Heart right ventricle (tissue), 16 donors: ENCODE data around the gene DGUOK. TPM values are rescaled to one million over a fixed set of nuclear protein-coding genes. Genes with fewer than 3 reads are reported as not detected.

Experiments
- ATAC-seq, 8 donors: fragments of 200-7000 bp; cut with Tn5 transposase; one replicate each; pipeline ENCODE4 v1.9.1; 2020; ENCODE audit warnings: mild to moderate bottlenecking in 8 of 8, moderate library complexity in 8 of 8, moderate number of reproducible peaks in 1 of 8
- DNase-seq, 2 donors: peaks; one replicate each; pipeline ENCODE4 v3.0.0-alpha.2; 2020
- H3K27ac ChIP-seq, 10 donors: fragments of 200-600 bp; sonication (generic) in 2 of 10; one replicate each; pipeline versions ENCODE4 v1.5.0 to v1.8.0; 2020 to 2022; ENCODE audit warnings: mild to moderate bottlenecking in 3 of 10
- H3K27me3 ChIP-seq, 7 donors: fragments of 200-600 bp; one replicate each; pipeline ENCODE4 v1.8.0; 2021 to 2022; ENCODE audit warnings: mild to moderate bottlenecking in 2 of 7
- H3K36me3 ChIP-seq, 9 donors: fragments of 200-600 bp; sonication (generic) in 1 of 9; one replicate each; pipeline versions ENCODE4 v1.5.0 to v1.8.0; 2020 to 2022; ENCODE audit warnings: mild to moderate bottlenecking in 2 of 9
- H3K4me1 ChIP-seq, 9 donors: fragments of 200-600 bp; sonication (generic) in 1 of 9; one replicate each; pipeline versions ENCODE4 v1.5.0 to v1.8.0; 2020 to 2022; ENCODE audit warnings: mild to moderate bottlenecking in 4 of 9
- H3K4me3 ChIP-seq, 10 donors: fragments of 200-600 bp; sonication (generic) in 2 of 10; one replicate each; pipeline versions ENCODE4 v1.5.0 to v1.8.0; 2020 to 2022; ENCODE audit warnings: mild to moderate bottlenecking in 7 of 10, moderate library complexity in 2 of 10
- H3K9me3 ChIP-seq, 11 donors: fragments of 200-600 bp in 10 of 11; sonication (generic) in 2 of 11; one replicate each; pipeline versions ENCODE4 v1.5.0 to v1.8.0; 2013 to 2022; ENCODE audit warnings: mild to moderate bottlenecking in 2 of 11, control low read depth in 1 of 11, moderate library complexity in 1 of 11
- CTCF ChIP-seq, 9 donors: fragments of 200-600 bp; sonication (generic) in 2 of 9; IDR thresholded peaks; one replicate each; pipeline versions ENCODE4 v1.5.0 to v1.8.0; 2021 to 2022; ENCODE audit warnings: antibody characterized with exemption in 9 of 9, mild to moderate bottlenecking in 5 of 9, moderate library complexity in 1 of 9
- WGBS, 2 donors: extraction: QIAGEN DNeasy Blood & Tissue Kit; methylation state at CpG; one replicate each; pipeline ENCODE4 v1.1.7; 2013; ENCODE audit warnings: inconsistent platforms in 1 of 2; 5-methylcytosine and 5-hydroxymethylcytosine counted together
- intact Hi-C, 10 donors: fragments of 100-400 bp; cut with DNase I; formaldehyde crosslinking; loops; one replicate each; pipeline versions ENCODE4 v1.11.1 to v1.14.2; 2022
- polyA plus RNA-seq, 2 donors: library from polyadenylated mRNA; stranded (reverse); fragments of 200-250 nt; gene quantifications; one replicate each; pipeline ENCODE4 v1.2.3, GENCODE V29; 2013
- total RNA-seq, 10 donors: library from RNA; stranded (reverse); fragmentation: NEBNext Ultra II Directional in 3 of 10; extraction: Animal tissue kit (Norgen Biotek cat#: 25700) in 3 of 10; gene quantifications; one replicate each; pipeline versions ENCODE4 v1.2.1 to v1.2.4, GENCODE V29; 2021 to 2023
- donor health status: Arrhythmogenic right ventricular cardiomyopathy.
- donor health status: ischemic (EF 13 %, LVEDD 7.1; RV severe dilation, severe dysfunction).
- donor health status: healthy with polysubstance abuse.
- donor health status: DM: no; HTN: yes; CAD: no.
- donor health status: DM: no; HTN: no; CAD: no.
- donor health status: ischemic (EF 25% LVEDD 6.9; RV normal size, moderate dysfunction).
- donor health status: ischemic (EF 25% LVEDD 5.7; RV mildly dilated, moderate dysfunction).
- donor health status: healthy.
- donor health status: DM: yes; HTN: yes; CAD: no.
- donor health status: Ischemic cardiomyopathy.
- donor health status: ischemic (EF 35%, LVEDD 5.7; RV mildly dilated, moderate dysfunction).
- donor health status: nonischemic (EF 11% LVEDD 7.7; RV severe dilation, severe dysfunction).
- donor health status: DM: yes; HTN: yes; CAD: no.
- donor health status: PGD.
- donor health status: ischemic (EF 29% LVEDD 5.4; RV normal size, mild dysfunction).
- donor health status: nonischemic (EF 23%, LVEDD 6.1; RV moderate dilation, normal function).

DGUOK gene
- total and polyA plus RNA-seq, 12 donors = 18.7 to 56.2 (median 22.7) TPM

- H3K9me3 ChIP-seq = no peaks in the 10 kb centered on the region
- DNase-seq = no peak
- H3K27me3 ChIP-seq = peaks cover 0 to 12% (median 0%) of the 10 kb centered on the region in 7 donors
- H3K4me1 ChIP-seq = peaks cover 0 to 9% (median 0%) of the 10 kb centered on the region in 9 donors
- H3K36me3 ChIP-seq = no peaks in the 10 kb centered on the region
- TF ChIP-seq CTCF (IDR thresholded peaks at IDR 0.05) = no peak
- no peak overlapping the region for H3K4me3 ChIP-seq
- H3K27ac ChIP-seq = no peak overlapping the region
- intact Hi-C loops = no loop called here
- ATAC-seq = no peak
- WGBS, 2 donors = 74% methylated on average over 9 of the region's 9 CpGs
Measured at GRCh38 chr2:73890301-73891092, 36.2 kb upstream of the DGUOK start.

- Histone ChIP-seq H3K4me1 (peaks cover 0 to 12% (median 0%) of the 10 kb centered on the region in 9 donors), H3K9me3 (no peaks in the 10 kb centered on the region), H3K27ac (no peak overlapping the region), H3K4me3 (no peak overlapping the region), H3K27me3 (peaks cover 0 to 12% (median 0%) of the 10 kb centered on the region in 7 donors), H3K36me3 (no peaks in the 10 kb centered on the region)
- ATAC-seq (no peak), DNase-seq (no peak)
- intact Hi-C loops = no loop called here
- TF ChIP-seq CTCF (IDR thresholded peaks at IDR 0.05) = no peak
- WGBS, 2 donors = 76 to 84% methylated on average over 5 of the region's 5 CpGs
Measured at GRCh38 chr2:73891276-73891901, 35.3 kb upstream of the DGUOK start.

- H3K4me1 ChIP-seq = peaks cover 0 to 13% (median 0%) of the 10 kb centered on the region in 9 donors
- DNase-seq (no peak), ATAC-seq (no peak)
- intact Hi-C loops = no loop called here
- WGBS, 2 donors = 78 to 82% methylated on average over 15 of the region's 15 CpGs
- H3K36me3 ChIP-seq = no peaks in the 10 kb centered on the region
- H3K4me3 ChIP-seq = no peak within 1 kb of the TSS
- peaks cover 0 to 6% (median 0%) of the 10 kb centered on the region in 7 donors for H3K27me3 ChIP-seq
- no peak for TF ChIP-seq CTCF (IDR thresholded peaks at IDR 0.05)
- H3K27ac ChIP-seq = no peak within 1 kb of the TSS
- H3K9me3 ChIP-seq = no peaks in the 10 kb centered on the region
Measured at GRCh38 chr2:73892631-73893329, 33.9 kb upstream of the DGUOK start, which contains the start of gene ACTG2. Gene ACTG2 (plus strand): TSS chr2:73893008. CDS start chr2:73901312, 8,304 bp downstream.

- H3K4me3 ChIP-seq = no peak overlapping the region
- intact Hi-C loops = no loop called here
- H3K27me3 ChIP-seq = peaks cover 0 to 3% (median 0%) of the 10 kb centered on the region in 7 donors
- ATAC-seq = no peak
- no peaks in the 10 kb centered on the region for H3K9me3 ChIP-seq
- no peak for DNase-seq
- no peak for TF ChIP-seq CTCF (IDR thresholded peaks at IDR 0.05)
- 87 to 93% methylated on average over 9 of the region's 9 CpGs for WGBS, 2 donors
- peaks cover 0 to 13% (median 0%) of the 10 kb centered on the region in 9 donors for H3K4me1 ChIP-seq
- no peaks in the 10 kb centered on the region for H3K36me3 ChIP-seq
- no peak overlapping the region for H3K27ac ChIP-seq
Measured at GRCh38 chr2:73893764-73894474, 32.8 kb upstream of the DGUOK start.
